GM18951 (cell line): ENCODE data around the gene NBPF4.
"Not testable (repeated sequence)": the region's sequence is repeated elsewhere in the genome, so short reads cannot be mapped to it uniquely, and the experiment has no call there.

ENCODE experiments used
- POLR2A ChIP-seq: IDR thresholded peaks from 4 replicates; pipeline ENCODE4 v1.6.1; 2011; ENCODE audit warnings: mild to moderate bottlenecking; ENCODE audit not compliant: insufficient read length, insufficient read depth; ENCODE audit errors: extremely low read depth
- in situ Hi-C: fragments of 300-500 bp; cut with MboI; formaldehyde crosslinking; loops from one replicate; pipeline ENCODE4 v1.12.0; 2022; ENCODE audit warnings: low sequenced_read_pairs, mixed read lengths, inconsistent platforms; ENCODE audit not compliant: unreplicated experiment

NBPF4 gene

DNA sequence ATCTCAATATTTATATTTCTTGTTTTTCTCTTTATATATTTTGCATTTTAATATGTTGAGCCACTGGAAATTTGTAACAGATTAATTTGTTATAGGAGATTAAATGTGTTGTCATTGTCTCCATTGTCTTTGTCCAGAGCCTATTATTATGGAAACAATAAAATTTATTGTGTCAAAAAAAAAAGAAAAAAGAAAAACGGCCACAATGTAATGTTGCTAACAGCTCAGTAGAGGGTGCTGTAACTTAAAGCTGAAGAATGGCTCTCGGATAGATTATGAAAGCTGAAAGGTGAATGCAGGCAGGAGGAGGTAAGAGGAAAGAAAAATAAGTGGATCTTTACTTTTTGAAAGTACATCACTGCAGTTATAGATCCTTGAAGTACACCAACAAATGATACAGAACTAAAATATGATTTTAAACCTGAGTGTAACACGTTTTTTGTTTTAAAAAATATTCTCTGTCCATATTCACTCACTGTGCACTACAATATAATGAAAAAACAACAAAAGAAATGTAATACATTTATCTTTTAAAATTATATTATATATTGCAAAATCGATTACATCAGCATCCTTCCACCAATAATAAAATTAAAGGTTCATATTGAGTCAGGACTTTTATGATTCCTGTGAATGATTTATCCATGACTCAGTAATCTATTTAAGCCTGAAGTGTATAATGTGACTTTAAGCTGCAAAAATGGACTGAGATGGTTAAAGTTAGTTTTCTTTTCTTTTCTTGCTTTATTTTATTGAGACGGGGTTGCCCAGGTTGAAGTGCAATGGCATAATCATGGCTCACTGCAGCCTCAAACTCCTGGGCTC is 29.0 kb downstream of the NBPF4 start:
- in situ Hi-C loops, result not testable (repeated sequence)

DNA sequence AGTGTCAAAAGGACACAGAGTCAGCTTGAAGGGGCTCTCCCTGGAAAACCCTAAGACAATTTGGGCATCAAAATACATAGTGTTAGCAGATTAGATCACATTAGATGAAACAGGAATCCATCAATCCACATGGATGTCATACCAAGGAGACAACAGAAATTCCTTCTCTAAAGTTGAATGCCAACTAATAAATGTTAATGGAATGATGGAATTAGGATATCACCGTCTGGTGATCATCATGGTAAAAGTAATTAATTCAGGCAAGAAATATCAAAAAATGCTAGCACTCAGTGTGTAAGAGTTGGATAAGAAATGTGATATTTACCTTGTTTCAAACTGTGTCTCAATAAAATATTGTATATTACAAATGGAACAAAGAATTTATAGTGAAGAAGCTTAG is 32.9 kb downstream of the NBPF4 start:
- no peak for TF ChIP-seq POLR2A
- in situ Hi-C loops, result no loop called here

DNA sequence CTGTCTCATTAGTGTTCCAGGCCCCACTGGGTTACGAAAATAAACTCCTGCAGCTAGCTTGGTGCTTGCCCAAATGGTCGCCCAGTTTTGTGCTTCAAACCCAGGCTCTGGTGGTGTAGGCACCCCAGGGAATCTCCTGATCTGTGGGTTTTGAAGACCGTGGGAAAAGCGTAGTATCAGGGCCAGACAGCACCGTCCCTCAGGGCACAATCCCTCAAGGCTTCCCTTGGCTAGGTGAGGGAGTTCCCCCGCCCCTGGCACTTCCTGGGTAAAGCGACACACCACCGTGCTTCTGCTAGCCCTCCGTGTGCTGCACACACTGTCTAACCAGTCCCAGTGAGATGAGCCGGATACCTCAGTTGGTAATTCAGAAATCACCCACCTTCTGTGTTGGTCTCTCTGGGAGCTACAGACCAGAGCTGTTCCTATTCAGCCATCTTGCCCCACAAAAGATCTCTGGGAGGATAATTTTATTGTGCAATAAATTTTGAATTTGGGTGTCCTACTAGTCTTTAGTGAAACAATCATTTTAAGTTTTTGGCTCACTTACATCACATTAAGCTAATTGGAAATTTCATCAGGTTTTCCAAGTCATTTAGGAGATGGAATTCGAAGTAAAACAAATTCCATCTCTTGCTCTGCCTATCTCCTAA is 34.3 kb downstream of the NBPF4 start:
- in situ Hi-C loops, result no loop called here
- no peak for TF ChIP-seq POLR2A

DNA sequence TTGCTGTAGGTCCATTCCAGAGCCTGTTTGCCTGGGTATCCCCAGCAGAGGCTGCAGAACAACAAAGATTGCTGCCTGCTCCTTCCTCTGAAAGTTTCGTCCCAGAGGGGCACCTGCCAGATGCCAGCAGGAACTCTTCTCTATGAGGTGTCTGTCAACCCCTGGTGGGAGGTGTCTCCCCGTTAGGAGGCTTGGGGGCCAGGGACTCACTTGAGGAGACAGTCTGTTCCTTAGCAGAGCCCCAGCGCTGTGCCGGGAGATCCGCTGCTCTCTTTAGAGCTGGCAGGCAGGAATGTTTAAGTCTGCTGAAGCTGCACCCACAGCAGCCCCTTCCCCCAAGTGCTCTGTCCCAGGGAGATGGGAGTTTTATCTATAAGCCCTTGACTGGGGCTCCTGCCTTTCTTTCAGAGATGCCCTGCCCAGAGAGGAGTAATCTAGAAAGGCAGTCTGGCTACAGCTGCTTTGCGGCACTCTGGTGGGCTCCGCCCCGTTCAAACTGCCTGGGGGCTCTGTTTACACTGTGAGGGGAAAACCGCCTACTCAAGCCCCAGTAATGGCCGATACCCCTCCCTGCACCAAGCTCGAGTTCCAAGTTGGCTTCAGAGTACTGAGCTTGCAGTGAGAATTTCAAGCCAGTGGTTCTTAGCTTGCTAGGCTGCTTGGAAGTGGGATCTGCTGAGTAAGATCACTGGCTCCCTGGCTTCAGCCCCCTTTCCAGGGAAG is 35.0 kb downstream of the NBPF4 start:
- TF ChIP-seq POLR2A, result no peak
- in situ Hi-C loops, result no loop called here

DNA sequence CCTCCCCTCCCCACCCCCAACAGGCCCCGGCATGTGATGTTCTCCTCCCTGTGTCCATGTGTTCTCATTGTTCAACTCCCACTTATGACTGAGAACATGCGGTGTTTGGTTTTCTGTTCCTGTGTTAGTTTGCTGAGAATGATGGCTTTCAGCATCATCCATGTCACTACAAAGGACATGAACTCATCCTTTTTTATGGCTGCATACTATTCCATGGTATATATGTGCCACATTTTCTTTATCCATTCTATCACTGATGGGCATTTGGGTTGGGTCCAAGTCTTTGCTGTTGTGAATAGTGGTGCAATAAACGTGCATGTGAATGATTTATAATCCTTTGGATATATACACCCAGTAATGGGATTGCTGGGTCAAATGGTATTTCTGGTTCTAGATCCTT is 40.3 kb downstream of the NBPF4 start:
- in situ Hi-C loops, result not testable (repeated sequence)

DNA sequence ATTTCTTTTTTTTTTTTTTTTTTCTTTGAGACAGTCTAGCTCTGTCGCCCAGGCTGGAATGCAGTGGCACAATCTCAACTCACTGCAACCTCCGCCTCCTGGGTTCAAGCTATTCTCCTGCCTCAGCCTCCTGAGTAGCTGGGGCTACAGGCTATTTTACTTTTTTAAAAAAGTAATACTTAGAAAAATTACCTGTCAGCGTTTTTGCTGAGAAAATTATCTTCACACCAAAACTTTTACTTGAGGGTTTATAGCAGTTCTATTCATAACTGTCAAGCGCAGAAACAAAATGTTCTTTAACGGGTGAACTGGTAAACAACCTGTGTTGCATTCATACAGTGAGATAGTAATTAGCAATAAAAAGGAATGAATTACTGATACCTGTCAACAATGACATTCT is 42.2 kb downstream of the NBPF4 start:
- in situ Hi-C loops, result no loop called here
- no peak for TF ChIP-seq POLR2A

DNA sequence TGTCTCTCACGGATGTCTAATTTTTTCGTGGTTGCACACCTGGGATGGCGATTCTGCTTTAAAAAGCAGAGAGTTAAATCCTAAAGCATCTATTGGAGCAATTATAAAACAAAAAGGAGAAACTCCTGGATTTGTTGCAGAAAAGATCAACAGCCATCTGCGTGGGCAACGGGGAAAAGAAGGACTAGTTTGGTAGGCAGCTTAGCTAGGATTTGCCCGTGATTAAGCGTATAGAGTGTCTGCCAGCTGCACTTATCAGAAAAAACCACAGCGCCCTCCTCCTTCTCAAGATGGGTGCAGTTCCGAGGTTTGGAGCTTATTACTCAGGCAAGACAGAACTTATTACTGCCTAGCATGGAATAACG is 43.2 kb downstream of the NBPF4 start:
- in situ Hi-C loops, result no loop called here
- TF ChIP-seq POLR2A, result no peak

DNA sequence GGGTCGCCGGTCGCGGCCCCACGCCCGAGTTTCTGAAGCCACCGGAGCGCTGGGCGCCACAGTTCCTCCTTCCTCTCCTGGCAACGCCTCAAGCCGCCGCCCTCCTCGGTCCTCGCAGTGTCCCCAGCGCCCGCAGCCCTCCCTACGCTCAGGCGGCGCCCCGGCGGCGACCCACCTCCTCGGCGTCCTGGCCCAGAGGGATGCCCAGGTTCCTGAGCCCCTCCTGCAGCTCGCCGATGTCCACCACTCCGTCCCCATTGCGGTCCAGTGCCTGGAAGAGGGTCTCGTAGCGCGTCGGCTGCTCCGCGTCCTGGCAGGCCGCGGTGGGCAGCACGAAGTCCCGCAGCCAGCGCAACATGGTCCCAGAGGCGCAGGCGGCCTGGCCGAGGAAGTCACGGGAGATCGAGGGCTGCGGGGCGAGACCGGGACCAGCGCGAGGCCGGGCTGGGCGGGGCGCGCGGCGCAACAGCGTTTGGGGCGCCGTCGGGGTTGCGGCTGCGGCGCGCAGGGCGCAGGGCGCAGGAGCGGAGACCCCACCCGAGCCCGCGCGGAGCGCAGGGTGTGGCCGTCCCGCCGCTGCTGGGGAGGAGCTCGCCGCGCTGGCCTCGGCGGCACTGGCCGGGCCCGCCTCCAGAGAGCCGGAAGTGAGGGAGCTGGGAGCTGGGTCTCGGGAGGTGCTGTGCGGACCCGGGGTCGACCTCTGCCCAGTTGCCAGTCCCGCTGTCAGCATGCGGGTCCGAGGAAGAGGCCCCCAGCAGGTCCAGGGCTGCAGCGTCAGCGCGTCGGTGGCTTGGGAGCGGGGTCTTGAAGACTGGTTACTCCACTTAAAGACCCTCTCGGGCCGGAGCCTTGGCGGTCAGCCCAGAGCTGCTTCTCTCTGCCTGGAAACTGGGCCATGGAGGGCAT is 43.8 kb downstream of the NBPF4 start, which contains the start of gene SLC25A24:
SLC25A24 (minus strand) TSS at position 563 of the 906 bp plus-strand sequence; CDS start at position 358, 205 bp downstream.
- no peak for TF ChIP-seq POLR2A
- in situ Hi-C loops, result no loop called here

DNA sequence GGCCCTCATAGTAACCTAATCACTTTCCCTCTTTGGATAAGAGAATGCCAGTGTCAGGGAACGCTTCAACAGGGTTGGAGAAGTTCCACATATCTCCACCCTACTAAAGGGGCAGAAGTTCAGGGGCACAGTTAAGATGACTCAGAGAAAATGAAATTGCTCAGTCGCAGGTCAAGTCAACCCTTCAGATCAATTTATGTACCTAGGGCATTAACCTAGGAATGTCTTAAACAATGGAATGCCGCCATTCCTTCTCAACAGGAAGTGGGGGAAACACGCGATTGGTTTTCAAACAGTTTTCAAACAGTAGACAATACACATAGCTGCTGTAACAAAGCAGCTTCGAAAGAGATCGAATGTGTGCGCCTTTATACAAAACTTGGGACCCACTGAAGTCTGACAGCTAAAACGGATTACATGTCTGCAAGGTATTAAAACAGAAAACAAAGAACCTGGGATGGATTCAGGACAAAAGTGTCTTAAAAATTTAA is 44.6 kb downstream of the NBPF4 start:
- no peak for TF ChIP-seq POLR2A
- in situ Hi-C loops, result no loop called here

DNA sequence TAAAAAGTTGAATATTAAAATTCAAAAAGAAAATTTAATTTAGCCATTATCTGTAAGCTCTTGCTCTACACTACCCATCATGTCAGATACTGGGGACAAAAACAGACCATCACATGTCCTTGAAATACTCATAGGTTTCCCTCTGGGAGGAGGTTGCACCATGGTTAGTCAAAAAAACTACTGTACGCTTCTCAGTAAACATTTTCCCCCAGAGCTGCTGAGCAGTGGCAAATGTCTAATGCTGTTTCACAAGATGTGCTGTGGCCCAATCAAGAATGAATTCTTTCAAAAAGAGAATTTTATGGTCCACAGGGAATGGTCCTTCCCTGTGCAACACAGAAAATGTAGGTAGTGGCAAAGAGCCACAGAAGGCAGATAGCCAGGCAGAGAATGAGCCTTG is 49.8 kb downstream of the NBPF4 start:
- no peak for TF ChIP-seq POLR2A
- in situ Hi-C loops, result no loop called here

DNA sequence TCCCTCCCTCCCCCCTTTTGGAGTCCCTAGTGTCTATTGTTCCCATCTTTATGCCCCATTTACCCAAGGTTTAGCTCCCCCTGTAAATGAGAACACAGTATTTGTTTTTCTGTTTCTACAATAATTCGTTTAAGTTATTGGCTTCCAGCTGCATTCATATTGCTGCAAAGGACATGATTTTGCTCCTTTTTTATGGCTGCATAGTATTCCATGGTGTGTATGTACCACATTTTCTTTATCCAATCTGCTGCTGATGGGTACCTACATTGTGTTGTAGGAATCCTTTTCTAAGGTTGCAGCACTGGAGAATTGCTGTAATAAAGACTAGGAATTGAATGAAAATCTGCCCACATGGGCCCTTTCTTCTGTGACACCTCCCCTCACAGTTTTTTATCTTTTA is 50.5 kb downstream of the NBPF4 start:
- in situ Hi-C loops, result no loop called here
- no peak for TF ChIP-seq POLR2A

DNA sequence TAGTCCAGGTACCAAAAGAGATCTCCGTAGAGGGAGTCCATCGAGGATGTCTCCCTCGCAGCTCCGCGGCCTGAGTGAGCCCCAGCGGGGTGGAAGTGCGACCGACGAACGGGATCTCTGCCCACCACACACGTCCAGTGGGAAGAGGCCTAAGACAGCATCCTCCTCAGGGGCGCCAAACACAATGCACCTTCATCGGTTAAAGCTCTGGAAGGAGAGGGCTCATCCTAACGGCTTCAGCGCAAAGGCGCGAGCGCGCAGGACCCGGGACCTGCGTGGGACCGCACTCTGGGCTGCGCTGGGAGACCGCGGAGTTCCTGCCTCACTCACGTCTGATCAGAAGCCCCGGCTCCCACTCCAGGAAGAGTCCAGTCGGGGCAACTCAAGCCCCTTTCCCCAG is 51.3 kb downstream of the NBPF4 start:
- no peak for TF ChIP-seq POLR2A
- in situ Hi-C loops, result no loop called here
